H1 (cell line): Measurements from ENCODE around the gene C9orf43. TPM values are rescaled to one million over a fixed set of nuclear protein-coding genes. Genes with fewer than 3 reads are reported as not detected.
A peak's percentile ranks its signal among the peaks of the same experiment; 100 is the strongest.

Source experiments
- CTCF ChIA-PET: fragments of 300-600 bp; sonication (Branson Sonifier 250); formaldehyde crosslinking; loops from one replicate; lab custom pipeline; 2021; ENCODE audit not compliant: partially characterized antibody; lab: Charles Lee
- POLR2A ChIA-PET: fragments of 300-600 bp; sonication (Branson Sonifier 250); formaldehyde crosslinking; loops from one replicate; lab custom pipeline; 2021; ENCODE audit warnings: inconsistent platforms; ENCODE audit not compliant: partially characterized antibody; lab: Charles Lee
- DNase-seq, 2 experiments: peaks; one replicate each; pipeline versions ENCODE4 v3.0.0 to v3.0.0-alpha.2; 2010 to 2022; ENCODE audit warnings: low spot score in 2 of 2, low read depth in 1 of 2, mixed read lengths in 1 of 2
- FAIRE-seq: peaks from 2 replicates; lab custom pipeline; 2011; peaks lifted over from hg19 to GRCh38; lab: Jason Lieb, UNC
- H2AFZ ChIP-seq: 2 replicates; pipeline ENCODE4 v1.8.1; 2012; ENCODE audit warnings: low read length, inconsistent platforms
- H2AK5ac ChIP-seq: 2 replicates; pipeline ENCODE4 v1.6.1; 2013; ENCODE audit warnings: low read depth, low read length
- H2BK120ac ChIP-seq: replicated peaks from 2 replicates; pipeline ENCODE3; 2013; ENCODE audit warnings: low read depth, low read length, inconsistent platforms
- H2BK12ac ChIP-seq: 2 replicates; pipeline ENCODE4 v1.6.1; 2013; ENCODE audit warnings: low read depth, low read length
- H2BK15ac ChIP-seq: 2 replicates; pipeline ENCODE4 v1.6.1; 2013; ENCODE audit warnings: low read length
- H2BK20ac ChIP-seq: 2 replicates; pipeline ENCODE4 v1.6.1; 2013; ENCODE audit warnings: low read length
- H2BK5ac ChIP-seq: 2 replicates; pipeline ENCODE4 v1.6.1; 2013; ENCODE audit warnings: low read depth, low read length
- H3K14ac ChIP-seq: 2 replicates; pipeline ENCODE4 v1.6.1; 2013; ENCODE audit warnings: inconsistent platforms; ENCODE audit not compliant: insufficient read length
- H3K18ac ChIP-seq: 2 replicates; pipeline ENCODE4 v1.6.1; 2013; ENCODE audit warnings: low read length; ENCODE audit errors: extremely low read depth
- H3K23ac ChIP-seq: 2 replicates; pipeline ENCODE4 v1.6.1; 2013; ENCODE audit warnings: inconsistent platforms; ENCODE audit not compliant: insufficient read length
- H3K23me2 ChIP-seq: 2 replicates; pipeline ENCODE4 v1.6.1; 2013; ENCODE audit warnings: low read depth, low read length
- H3K27ac ChIP-seq: 2 replicates; pipeline ENCODE4 v1.6.1; 2011; ENCODE audit warnings: low read depth, low read length, inconsistent platforms
- H3K27me3 ChIP-seq, 4 experiments: replicated peaks in 1 of 4; 1 replicate in 1 of 4; 2 replicates in 3 of 4; pipeline versions ENCODE4 v1.6.1 to v1.8.1; 2011 to 2013; ENCODE audit warnings: low read length in 3 of 4, mild to moderate bottlenecking in 3 of 4, inconsistent platforms in 2 of 4, mixed read lengths in 2 of 4, moderate library complexity in 1 of 4; ENCODE audit not compliant: control insufficient read depth in 3 of 4, insufficient read depth in 3 of 4; ENCODE audit errors: extremely low read depth in 1 of 4
- H3K36me3 ChIP-seq, 4 experiments: 2 replicates each; pipeline versions ENCODE4 v1.6.1 to v1.8.1; 2011 to 2013; ENCODE audit warnings: mild to moderate bottlenecking in 4 of 4, low read length in 3 of 4, moderate library complexity in 2 of 4, control low read depth in 1 of 4, inconsistent platforms in 1 of 4; ENCODE audit not compliant: insufficient read depth in 4 of 4, control insufficient read depth in 2 of 4
- H3K4ac ChIP-seq: replicated peaks from 2 replicates; pipeline ENCODE3; 2013; ENCODE audit warnings: low read length, low read depth, mixed read lengths, inconsistent platforms; ENCODE audit not compliant: insufficient read length
- H3K4me1 ChIP-seq, 4 experiments: replicated peaks in 1 of 4; 1 replicate in 1 of 4; 2 replicates in 3 of 4; pipeline versions ENCODE4 v1.6.1 to v1.8.1; 2011 to 2013; ENCODE audit warnings: low read length in 3 of 4, inconsistent platforms in 2 of 4, mixed read lengths in 1 of 4; ENCODE audit not compliant: insufficient read depth in 4 of 4, control insufficient read depth in 3 of 4
- H3K4me2 ChIP-seq, 2 experiments: 2 replicates each; pipeline versions ENCODE4 v1.6.1 to v1.8.1; 2011 to 2013; ENCODE audit warnings: low read depth in 2 of 2, low read length in 2 of 2, control low read depth in 1 of 2, inconsistent platforms in 1 of 2, mild to moderate bottlenecking in 1 of 2; ENCODE audit not compliant: insufficient read depth in 1 of 2
- H3K4me3 ChIP-seq, 4 experiments: fragments of 200-600, 300-600 bp in 1 of 4; sonication (generic), shearing (Covaris generic), sonication (Bioruptor Twin) in 1 of 4; 2 replicates each; pipeline versions ENCODE4 v1.5.1 to v1.8.1; 2011 to 2016; ENCODE audit warnings: low read length in 4 of 4, low read depth in 3 of 4, control low read depth in 2 of 4, inconsistent platforms in 2 of 4, mild to moderate bottlenecking in 2 of 4, mixed read lengths in 1 of 4, moderate library complexity in 1 of 4; ENCODE audit not compliant: insufficient read depth in 2 of 4; ENCODE audit errors: extremely low read depth in 1 of 4
- H3K56ac ChIP-seq: replicated peaks from 2 replicates; pipeline ENCODE3; 2013; ENCODE audit warnings: low read depth, mild to moderate bottlenecking, mixed read lengths, low read length, inconsistent platforms; ENCODE audit not compliant: insufficient read length
- H3K79me1 ChIP-seq: 2 replicates; pipeline ENCODE4 v1.6.1; 2013; ENCODE audit warnings: low read depth, low read length, control low read depth
- H3K79me2 ChIP-seq, 2 experiments: 2 replicates each; pipeline versions ENCODE4 v1.6.1 to v1.8.1; 2012 to 2013; ENCODE audit warnings: low read length in 2 of 2, mild to moderate bottlenecking in 2 of 2, inconsistent platforms in 1 of 2; ENCODE audit not compliant: insufficient read depth in 2 of 2, control insufficient read depth in 1 of 2
- H3K9ac ChIP-seq, 4 experiments: replicated peaks in 1 of 4; 1 replicate in 1 of 4; 2 replicates in 3 of 4; pipeline versions ENCODE4 v1.6.1 to v1.8.1; 2011 to 2013; ENCODE audit warnings: low read depth in 3 of 4, low read length in 3 of 4, control low read depth in 2 of 4, mild to moderate bottlenecking in 2 of 4, moderate library complexity in 2 of 4, inconsistent platforms in 1 of 4; ENCODE audit errors: extremely low read depth in 1 of 4
- H3K9me3 ChIP-seq, 2 experiments: 2 replicates each; pipeline versions ENCODE4 v1.6.1 to v1.8.1; 2012 to 2013; ENCODE audit warnings: mild to moderate bottlenecking in 2 of 2, moderate library complexity in 2 of 2, control low read depth in 1 of 2, inconsistent platforms in 1 of 2, low read depth in 1 of 2, low read length in 1 of 2, mixed read lengths in 1 of 2; ENCODE audit not compliant: insufficient read depth in 2 of 2
- H4K20me1 ChIP-seq, 2 experiments: replicated peaks in 1 of 2; 2 replicates each; pipeline versions ENCODE3 to v1.8.1; 2011 to 2013; ENCODE audit warnings: inconsistent platforms in 2 of 2, low read length in 2 of 2, mild to moderate bottlenecking in 1 of 2; ENCODE audit not compliant: insufficient read depth in 2 of 2, control insufficient read depth in 1 of 2
- H4K5ac ChIP-seq: 2 replicates; pipeline ENCODE4 v1.6.1; 2013; ENCODE audit warnings: low read length, low read depth, mixed read lengths, inconsistent platforms; ENCODE audit not compliant: insufficient read length
- H4K8ac ChIP-seq: 2 replicates; pipeline ENCODE4 v1.8.0; 2013; ENCODE audit warnings: mild to moderate bottlenecking, moderate library complexity, low read length, inconsistent platforms; ENCODE audit not compliant: insufficient read depth; ENCODE audit errors: extremely low read depth
- H4K91ac ChIP-seq: replicated peaks from 2 replicates; pipeline ENCODE3; 2013; ENCODE audit warnings: low read length, mixed read lengths, inconsistent platforms; ENCODE audit not compliant: insufficient read length
- CTCF ChIP-seq, 3 experiments: IDR thresholded peaks; 1 replicate in 2 of 3; 2 replicates in 1 of 3; pipeline versions ENCODE4 v1.5.1 to v1.6.1; 2011; ENCODE audit warnings: low read length in 3 of 3, mild to moderate bottlenecking in 3 of 3, inconsistent platforms in 2 of 3, low read depth in 1 of 3, moderate library complexity in 1 of 3; ENCODE audit not compliant: insufficient read depth in 1 of 3; ENCODE audit errors: control extremely low read depth in 1 of 3
- FOSL1 ChIP-seq: IDR thresholded peaks from 2 replicates; pipeline ENCODE4 v1.6.1; 2011; ENCODE audit warnings: mild to moderate bottlenecking, low read depth, low read length, moderate library complexity; ENCODE audit not compliant: insufficient read depth
- RAD21 ChIP-seq, 2 experiments: IDR thresholded peaks in 1 of 2; conservative IDR thresholded peaks in 1 of 2; 2 replicates each; pipeline ENCODE4 v1.6.1; 2011; ENCODE audit warnings: low read depth in 2 of 2, low read length in 2 of 2, improper control_type of control experiment in 1 of 2, inconsistent platforms in 1 of 2, mild to moderate bottlenecking in 1 of 2, moderate library complexity in 1 of 2
- WGBS, 2 experiments: shearing (Covaris generic) in 1 of 2; methylation state at CpG; one replicate each; pipeline versions ENCODE4 v1.1.6 to v1.1.7; 2013 to 2015; ENCODE audit warnings: low lambda C conversion rate in 2 of 2, mixed read lengths in 2 of 2, inconsistent platforms in 1 of 2, low coverage in 1 of 2, missing lambda C conversion rate in 1 of 2; ENCODE audit not compliant: insufficient replicate concordance in 2 of 2, insufficient coverage in 1 of 2, insufficient read length in 1 of 2; ENCODE audit errors: extremely low coverage in 1 of 2, missing lambda C conversion rate in 1 of 2; 5-methylcytosine and 5-hydroxymethylcytosine counted together
- polyA plus RNA-seq, 7 experiments: library from polyadenylated mRNA; depleted of rRNA in 3 of 7; stranded (reverse) in 5 of 7; unstranded in 2 of 7; fragments of >200 nt in 5 of 7; fragments of 200-250 nt in 2 of 7; gene quantifications; 1 replicate in 5 of 7; 2 replicates in 1 of 7; 4 replicates in 1 of 7; pipeline versions ENCODE4 v1.2.1 to v1.2.3, GENCODE V29; 2011 to 2013; ENCODE audit warnings: missing spikeins in 2 of 7, mixed read lengths in 2 of 7
- total RNA-seq: library from RNA; stranded (reverse); fragmentation: NEBNext Ultra II Directional; extraction: Animal tissue kit (Norgen Biotek cat#: 25700); gene quantifications from 2 replicates; pipeline ENCODE4 v1.2.1, GENCODE V29; 2021

C9orf43 gene
- total and polyA plus RNA-seq, 2 of the 8 experiments (the other 6 are each of a cell fraction or from before 2014, with no cell fraction given) = 0.35 to 0.52 TPM

- no peak overlapping the region for H3K14ac ChIP-seq
- no peak overlapping the region for H3K18ac ChIP-seq
- no peak overlapping the region for H3K4me3 ChIP-seq
- POLR2A ChIA-PET = interaction anchor here (1.0 to 1.8 kb wide), 4 partner anchors 9 to 209 kb away, joined by 3 to 6 read pairs (median 4); partner anchors contain the start of genes C9orf43 and POLE3
- no peak overlapping the region for H3K56ac ChIP-seq
- no peaks in the 10 kb centered on the region for H3K36me3 ChIP-seq
- H2AK5ac ChIP-seq = no peak overlapping the region
- no peak overlapping the region for H2BK20ac ChIP-seq
- peak overlapping the region; percentile 6 for H2BK120ac ChIP-seq
- no peak overlapping the region for H3K4ac ChIP-seq
- H4K8ac ChIP-seq = no peak overlapping the region
- 55% methylated on average over 3 of the region's 3 CpGs; no CpG with 5 or more reads in 1 of the 2 experiments for WGBS, 2 experiments
- no peak overlapping the region for H3K27ac ChIP-seq
- no peak overlapping the region for H2BK12ac ChIP-seq
- no peak overlapping the region for H2BK5ac ChIP-seq
- no peak overlapping the region for H3K23ac ChIP-seq
- no peak for DNase-seq
- H2BK15ac ChIP-seq = no peak overlapping the region
- H3K27me3 ChIP-seq = no peaks in the 10 kb centered on the region
- no peaks in the 10 kb centered on the region for H4K20me1 ChIP-seq
- TF ChIP-seq FOSL1 (no peak), CTCF (IDR thresholded peaks at IDR 0.05; ENCODE audit: control extremely low read depth in 1 of 3, insufficient read depth in 1 of 3, low read depth in 1 of 3, low read length in 3 of 3) (peak in 2 of 3 experiments; percentile 47; a peak in 2 of 4 replicates), RAD21 (IDR thresholded peaks at IDR 0.05 in 1 of 2, conservative IDR thresholded peaks at IDR 0.05 in 1 of 2; ENCODE audit: low read depth in 2 of 2, low read length in 2 of 2) (peak; percentile 86 to 88)
- TF ChIP-seq, all 59 proteins: peak for 2
- Histone ChIP-seq H4K91ac (no peak overlapping the region), H3K23me2 (peaks cover 2% of the 10 kb centered on the region; the same call in 1 of the 2 replicates), H3K9me3 (no peaks in the 10 kb centered on the region), H3K79me1 (no peaks in the 10 kb centered on the region), H4K5ac (no peak overlapping the region), H3K9ac (no peak overlapping the region), H3K4me1 (no peaks in the 10 kb centered on the region), H3K79me2 (no peaks in the 10 kb centered on the region), H2AFZ (no peak overlapping the region), H3K4me2 (no peak overlapping the region)
- CTCF ChIA-PET = interaction anchor here (0.6 to 10.1 kb wide), 47 partner anchors 9 to 230 kb away, joined by 3 to 191 read pairs (median 5); partner anchors contain the start of genes ALAD and RGS3
- FAIRE-seq = peak; percentile 62
Observed at GRCh38 chr9:113446323-113446740, 35.8 kb downstream of the C9orf43 start.
